GM13976 (cell line): ENCODE results near the gene SUPT3H.

Experiments used
- DNase-seq: peaks from one replicate; pipeline ENCODE4 v3.0.0; 2012; ENCODE audit warnings: low spot score
- in situ Hi-C: fragments of 300-500 bp; cut with MboI; formaldehyde crosslinking; loops from one replicate; pipeline ENCODE4 v1.12.0; 2022; ENCODE audit warnings: low sequenced_read_pairs, mixed read lengths, inconsistent platforms; ENCODE audit not compliant: unreplicated experiment
- TF ChIP-seq, protein P1 (sequence below): IDR thresholded peaks from 2 replicates; pipeline ENCODE4 v1.5.1; 2012; ENCODE audit warnings: borderline replicate concordance, mild to moderate bottlenecking; ENCODE audit not compliant: insufficient read depth; ENCODE audit errors: extremely low read depth, missing control alignments, control extremely low read depth

Gene SUPT3H

GRCh38 chr6:44782892-44783291 is 594.8 kb downstream of the SUPT3H start:
- no peak for DNase-seq
- TF ChIP-seq, protein P1, sequence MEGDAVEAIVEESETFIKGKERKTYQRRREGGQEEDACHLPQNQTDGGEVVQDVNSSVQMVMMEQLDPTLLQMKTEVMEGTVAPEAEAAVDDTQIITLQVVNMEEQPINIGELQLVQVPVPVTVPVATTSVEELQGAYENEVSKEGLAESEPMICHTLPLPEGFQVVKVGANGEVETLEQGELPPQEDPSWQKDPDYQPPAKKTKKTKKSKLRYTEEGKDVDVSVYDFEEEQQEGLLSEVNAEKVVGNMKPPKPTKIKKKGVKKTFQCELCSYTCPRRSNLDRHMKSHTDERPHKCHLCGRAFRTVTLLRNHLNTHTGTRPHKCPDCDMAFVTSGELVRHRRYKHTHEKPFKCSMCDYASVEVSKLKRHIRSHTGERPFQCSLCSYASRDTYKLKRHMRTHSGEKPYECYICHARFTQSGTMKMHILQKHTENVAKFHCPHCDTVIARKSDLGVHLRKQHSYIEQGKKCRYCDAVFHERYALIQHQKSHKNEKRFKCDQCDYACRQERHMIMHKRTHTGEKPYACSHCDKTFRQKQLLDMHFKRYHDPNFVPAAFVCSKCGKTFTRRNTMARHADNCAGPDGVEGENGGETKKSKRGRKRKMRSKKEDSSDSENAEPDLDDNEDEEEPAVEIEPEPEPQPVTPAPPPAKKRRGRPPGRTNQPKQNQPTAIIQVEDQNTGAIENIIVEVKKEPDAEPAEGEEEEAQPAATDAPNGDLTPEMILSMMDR: no peak
- in situ Hi-C loops: no loop called here

GRCh38 chr6:44781912-44782597 is 595.7 kb downstream of the SUPT3H start:
- DNase-seq: no peak
- in situ Hi-C loops: no loop called here
- TF ChIP-seq, protein P1: no peak

GRCh38 chr6:44780161-44780560 is 597.6 kb downstream of the SUPT3H start:
- in situ Hi-C loops: no loop called here
- TF ChIP-seq, protein P1: no peak
- DNase-seq: no peak

DNA sequence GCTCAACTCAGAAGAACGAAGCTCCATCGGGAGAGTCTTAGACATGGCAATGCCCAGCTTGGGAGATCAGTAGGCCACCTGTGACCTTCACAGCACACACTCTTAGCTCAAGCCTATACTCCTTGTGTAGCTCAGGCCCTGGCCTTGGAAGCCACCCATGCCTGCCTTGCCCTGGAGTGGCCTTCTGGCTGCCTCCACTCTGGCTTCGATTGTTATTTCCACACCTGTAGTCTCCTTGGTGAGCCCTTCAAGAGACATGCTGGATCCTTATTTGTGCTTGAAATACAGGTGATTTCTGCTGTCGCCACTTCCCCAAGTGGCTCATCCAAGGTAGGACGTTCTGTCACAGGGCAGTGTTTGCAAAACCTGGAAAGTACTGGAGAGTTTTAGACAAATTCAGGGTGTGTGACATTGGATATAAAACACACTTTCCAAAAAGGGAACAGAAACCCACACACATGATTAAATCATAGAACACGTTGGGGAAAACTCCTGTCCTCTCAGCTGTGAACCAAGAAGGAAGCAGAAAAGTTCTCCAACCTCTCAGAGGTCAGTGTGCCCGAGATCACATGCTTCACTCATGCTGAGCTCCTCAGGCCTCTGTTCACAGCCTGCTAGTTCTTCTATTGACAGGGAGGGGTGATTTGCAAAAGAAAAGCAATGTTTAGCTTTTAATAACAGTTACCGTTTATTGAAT is 598.5 kb downstream of the SUPT3H start:
- DNase-seq: peak; percentile 40
- TF ChIP-seq, protein P1: no peak
- in situ Hi-C loops: no loop called here
